HUES48 (cell line): ENCODE measurements around the gene CSRP1.

Experiments used
- H3K27ac ChIP-seq: one replicate; pipeline ENCODE4 v1.7.0; 2013; ENCODE audit warnings: low read depth, low read length, inconsistent platforms
- H3K27me3 ChIP-seq: 2 replicates; pipeline ENCODE4 v1.6.1; 2013; ENCODE audit warnings: mild to moderate bottlenecking, low read length; ENCODE audit not compliant: control insufficient read depth, insufficient read depth
- H3K36me3 ChIP-seq: 2 replicates; pipeline ENCODE4 v1.6.1; 2013; ENCODE audit warnings: low read length; ENCODE audit not compliant: control insufficient read depth, insufficient read depth
- H3K4me1 ChIP-seq: 2 replicates; pipeline ENCODE4 v1.6.1; 2013; ENCODE audit warnings: mild to moderate bottlenecking, low read length; ENCODE audit not compliant: control insufficient read depth, insufficient read depth
- H3K4me3 ChIP-seq: 2 replicates; pipeline ENCODE4 v1.5.1; 2013; ENCODE audit warnings: mild to moderate bottlenecking, low read depth, low read length
- H3K9ac ChIP-seq: 2 replicates; pipeline ENCODE4 v1.6.1; 2013; ENCODE audit warnings: mild to moderate bottlenecking, low read depth, low read length, moderate library complexity
- H3K9me3 ChIP-seq: 2 replicates; pipeline ENCODE4 v1.6.1; 2013; ENCODE audit warnings: low read length; ENCODE audit not compliant: control insufficient read depth, insufficient read depth

The CSRP1 gene

GRCh38 chr1:201491896-201492511, 14.9 kb downstream of the CSRP1 start:
- H3K9me3 ChIP-seq, result no peaks in the 10 kb centered on the region
- H3K9ac ChIP-seq, result no peak overlapping the region
- no peak overlapping the region for H3K27ac ChIP-seq
- H3K4me3 ChIP-seq, result no peak overlapping the region
- H3K27me3 ChIP-seq, result no peaks in the 10 kb centered on the region
- no peaks in the 10 kb centered on the region for H3K36me3 ChIP-seq
- H3K4me1 ChIP-seq, result peaks cover 6% of the 10 kb centered on the region; the same call in 1 of the 2 replicates

DNA sequence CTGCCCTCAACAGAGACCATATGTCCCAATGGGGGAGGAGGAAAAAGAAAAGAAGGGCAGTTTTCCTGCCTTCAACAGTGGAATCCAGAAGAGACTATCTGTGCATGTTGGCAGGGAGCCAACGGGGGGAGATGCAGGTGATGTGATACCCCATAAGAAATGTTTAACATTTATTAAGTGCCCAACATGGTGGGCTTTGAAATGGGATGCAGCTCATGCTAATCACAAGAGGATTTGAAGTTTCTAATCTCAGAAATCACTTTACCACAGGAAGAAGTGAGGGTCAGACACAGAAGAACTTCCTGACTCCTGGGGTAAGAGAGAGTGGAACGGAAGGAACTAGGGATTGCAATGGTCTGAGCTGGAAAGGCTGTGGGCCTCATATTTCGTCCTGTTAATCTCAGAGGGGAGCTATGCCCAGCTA, 16.2 kb downstream of the CSRP1 start:
- Histone ChIP-seq H3K4me1 (peaks cover 6% of the 10 kb centered on the region; the same call in 1 of the 2 replicates), H3K36me3 (no peaks in the 10 kb centered on the region), H3K27ac (no peak overlapping the region)

GRCh38 chr1:201489643-201490261, 17.2 kb downstream of the CSRP1 start:
- Histone ChIP-seq H3K9ac (no peak overlapping the region), H3K4me1 (peaks cover 6% of the 10 kb centered on the region; the same call in 1 of the 2 replicates), H3K36me3 (no peaks in the 10 kb centered on the region), H3K9me3 (no peaks in the 10 kb centered on the region), H3K27ac (no peak overlapping the region), H3K27me3 (no peaks in the 10 kb centered on the region), H3K4me3 (no peak overlapping the region)

More for the DNA sequence above, 16.2 kb downstream of the CSRP1 start:
- Histone ChIP-seq H3K9ac (no peak overlapping the region), H3K9me3 (no peaks in the 10 kb centered on the region), H3K27me3 (no peaks in the 10 kb centered on the region), H3K4me3 (no peak overlapping the region)

- Histone ChIP-seq H3K9me3 (no peaks in the 10 kb centered on the region), H3K9ac (no peak overlapping the region), H3K4me3 (no peak overlapping the region), H3K27me3 (no peaks in the 10 kb centered on the region), H3K4me1 (peaks cover 4% of the 10 kb centered on the region; the same call in 1 of the 2 replicates), H3K36me3 (no peaks in the 10 kb centered on the region), H3K27ac (no peak overlapping the region)
These were observed 17.9 kb downstream of the CSRP1 start for GRCh38 chr1:201488830-201489589.

DNA sequence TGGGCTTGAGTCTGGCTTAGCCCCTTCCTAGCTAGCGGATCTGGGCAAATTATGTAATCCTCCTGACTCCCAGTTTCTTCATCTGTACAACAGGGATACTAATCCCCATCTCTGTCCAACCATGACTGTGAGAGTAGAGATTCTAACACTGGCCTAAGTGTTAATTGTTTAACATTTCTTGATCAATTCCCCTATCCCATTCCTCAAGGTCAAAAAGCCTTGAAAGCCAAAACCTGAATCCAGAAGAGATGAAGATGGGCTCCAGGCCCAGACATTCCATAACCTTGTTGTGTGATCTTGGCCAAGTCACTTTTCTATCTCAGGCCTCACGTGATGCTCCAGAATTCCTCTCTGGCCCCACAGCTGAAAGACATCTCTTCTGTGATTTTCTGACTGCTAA, 19.2 kb downstream of the CSRP1 start:
- H3K4me3 ChIP-seq, result no peak overlapping the region
- no peaks in the 10 kb centered on the region for H3K4me1 ChIP-seq
- H3K27me3 ChIP-seq, result no peaks in the 10 kb centered on the region
- H3K9ac ChIP-seq, result no peak overlapping the region
- H3K27ac ChIP-seq, result no peak overlapping the region
- no peaks in the 10 kb centered on the region for H3K9me3 ChIP-seq
- H3K36me3 ChIP-seq, result no peaks in the 10 kb centered on the region

DNA sequence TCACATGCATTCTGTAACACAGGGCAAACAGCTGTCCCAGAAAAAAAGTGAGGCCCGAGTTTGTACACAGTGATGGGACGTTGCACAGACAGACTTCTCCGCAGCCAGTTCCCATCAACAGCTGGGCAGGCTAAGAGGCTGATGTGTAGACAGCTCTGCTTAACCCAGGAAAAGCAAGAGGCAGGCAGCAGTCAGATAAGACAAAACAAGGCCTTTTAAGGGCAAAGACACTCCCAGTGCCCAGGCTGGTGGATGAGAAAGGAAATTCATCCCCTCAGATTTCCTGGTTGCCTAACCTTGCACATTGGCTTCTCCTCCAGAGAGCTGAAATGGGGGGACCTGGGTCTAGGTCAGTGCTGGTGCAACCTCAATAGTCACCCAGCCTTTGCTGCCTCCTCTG, 20.7 kb downstream of the CSRP1 start:
- peaks cover 5% of the 10 kb centered on the region for H3K27me3 ChIP-seq
- H3K27ac ChIP-seq, result no peak overlapping the region
- no peaks in the 10 kb centered on the region; the same call in 1 of the 2 replicates for H3K4me1 ChIP-seq
- H3K9me3 ChIP-seq, result no peaks in the 10 kb centered on the region
- no peaks in the 10 kb centered on the region for H3K36me3 ChIP-seq
- H3K4me3 ChIP-seq, result no peak overlapping the region
- no peak overlapping the region for H3K9ac ChIP-seq

DNA sequence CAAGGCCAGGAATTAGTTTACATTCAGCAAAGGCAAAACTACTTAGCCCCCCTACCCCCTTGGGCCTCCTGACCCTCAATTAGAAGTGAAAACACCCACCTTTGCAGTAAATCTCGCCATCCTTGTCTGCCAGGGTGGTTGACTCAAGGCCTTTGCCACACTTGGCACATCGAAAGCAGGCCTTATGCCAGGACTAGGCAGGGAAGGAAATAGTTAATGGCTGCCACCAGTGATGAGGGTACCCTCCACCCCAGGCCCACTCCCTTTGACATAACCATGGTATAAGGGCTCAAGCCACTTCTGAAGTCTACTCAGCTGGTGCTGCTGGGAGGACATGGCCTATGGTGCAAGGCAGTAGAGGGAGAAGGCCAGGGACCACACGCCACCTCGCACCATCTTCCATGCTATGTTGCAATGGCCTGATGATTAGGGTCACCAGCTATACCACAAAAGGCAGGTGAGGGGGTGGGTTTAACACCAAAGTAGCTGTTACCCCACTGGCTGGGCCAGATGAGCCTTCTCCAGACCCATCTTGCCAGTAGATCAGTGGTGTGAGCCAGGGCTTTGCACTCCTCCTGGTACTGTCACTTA, 21.6 kb downstream of the CSRP1 start:
- no peaks in the 10 kb centered on the region for H3K9me3 ChIP-seq
- H3K27ac ChIP-seq, result no peak overlapping the region
- H3K4me3 ChIP-seq, result no peak overlapping the region
- no peaks in the 10 kb centered on the region; the same call in 1 of the 2 replicates for H3K4me1 ChIP-seq
- peaks cover 10% of the 10 kb centered on the region for H3K27me3 ChIP-seq
- no peak overlapping the region for H3K9ac ChIP-seq
- no peaks in the 10 kb centered on the region for H3K36me3 ChIP-seq

DNA sequence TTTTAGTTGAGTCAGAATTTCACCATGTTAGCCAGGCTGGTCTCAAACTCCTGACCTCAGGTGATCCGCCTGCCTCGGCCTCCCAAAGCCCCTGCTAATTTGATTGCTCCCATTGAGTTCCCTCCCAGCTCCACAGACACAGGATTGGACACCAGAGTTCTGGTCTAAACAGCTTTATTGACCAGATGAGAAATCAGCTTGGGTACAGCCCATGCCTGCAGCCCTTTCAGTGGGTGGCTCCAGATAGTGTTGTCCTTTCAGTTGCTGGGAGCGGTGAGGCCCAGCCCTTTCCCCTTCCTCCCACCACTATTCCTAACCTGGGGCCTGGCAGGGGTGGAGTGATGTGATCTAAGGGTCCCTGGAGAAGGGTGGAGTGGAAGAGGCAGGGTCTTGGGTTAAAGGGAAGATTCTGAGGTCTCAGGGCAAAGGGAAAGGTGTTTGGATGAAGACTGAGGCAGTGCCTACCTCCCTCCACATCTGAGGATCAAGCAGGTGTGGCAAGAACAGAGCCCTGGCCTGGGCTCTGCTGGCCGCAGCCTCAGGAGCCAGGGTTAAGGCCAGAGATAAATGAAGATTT, 23.5 kb downstream of the CSRP1 start:
- Histone ChIP-seq H3K4me3 (no peak overlapping the region), H3K36me3 (no peaks in the 10 kb centered on the region), H3K9me3 (no peaks in the 10 kb centered on the region), H3K27me3 (peaks cover 10% of the 10 kb centered on the region), H3K4me1 (peaks cover 8% of the 10 kb centered on the region; the same call in 1 of the 2 replicates), H3K27ac (no peak overlapping the region), H3K9ac (no peak overlapping the region)

DNA sequence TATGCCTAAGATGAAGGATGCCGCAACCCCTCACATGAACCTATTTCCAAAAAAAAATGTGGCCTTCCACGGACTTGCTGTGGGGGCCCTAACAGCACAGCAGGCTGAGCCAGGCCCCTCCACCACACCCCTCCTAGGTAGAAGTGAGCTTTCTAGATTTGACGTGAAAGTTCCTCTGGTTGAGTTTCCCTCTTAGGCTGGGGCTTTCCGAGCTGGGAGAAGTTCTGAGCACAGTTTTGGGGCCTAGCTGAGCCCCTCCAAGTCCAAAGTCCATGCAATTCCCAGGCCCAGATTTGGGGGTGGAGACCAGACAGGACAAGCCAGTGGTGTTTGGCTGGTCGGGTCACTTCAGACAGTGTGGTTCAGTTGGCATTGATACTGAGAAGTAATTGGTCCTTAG, 24.2 kb downstream of the CSRP1 start:
- Histone ChIP-seq H3K4me1 (peaks cover 8% of the 10 kb centered on the region; the same call in 1 of the 2 replicates), H3K9me3 (no peaks in the 10 kb centered on the region), H3K27me3 (peaks cover 10% of the 10 kb centered on the region), H3K36me3 (no peaks in the 10 kb centered on the region), H3K4me3 (no peak overlapping the region), H3K27ac (no peak overlapping the region), H3K9ac (no peak overlapping the region)

DNA sequence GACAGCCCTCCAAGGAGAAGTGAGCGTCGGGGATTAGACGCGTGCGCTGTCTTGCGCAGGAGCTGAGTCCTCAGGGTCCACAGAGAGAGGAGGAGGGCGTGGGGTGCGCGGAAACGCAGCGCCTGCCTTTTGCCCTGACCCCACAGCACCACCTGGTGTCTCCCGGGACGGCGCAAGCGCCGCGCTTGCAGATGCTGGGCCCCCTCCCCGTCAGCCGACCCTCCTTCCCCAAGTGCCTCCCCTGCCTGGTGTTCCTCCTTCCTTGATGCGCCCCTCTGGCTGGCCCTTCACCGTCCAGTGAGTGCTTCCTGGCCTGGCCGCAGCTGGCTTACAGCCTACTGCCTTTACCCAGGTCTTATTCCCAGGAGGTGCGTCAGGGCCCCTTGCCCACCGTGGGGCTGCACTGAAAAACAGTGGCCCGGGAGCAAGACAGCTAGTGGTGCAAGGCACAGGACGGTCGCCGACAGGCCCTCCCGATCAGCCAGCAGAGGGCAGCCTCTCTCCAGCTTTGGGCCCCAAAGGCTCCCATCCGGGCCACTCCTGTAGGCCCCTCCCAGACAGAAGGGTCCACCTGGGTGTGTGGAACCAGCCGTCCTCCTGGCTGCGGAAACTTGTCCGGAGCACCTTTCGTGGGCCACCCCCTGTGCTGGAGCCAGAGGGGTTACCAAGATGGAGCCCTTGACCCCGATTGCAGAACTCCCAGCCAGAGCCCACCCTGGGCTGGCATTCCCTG, 25.0 kb downstream of the CSRP1 start:
- H3K27me3 ChIP-seq, result peaks cover 10% of the 10 kb centered on the region
- no peaks in the 10 kb centered on the region for H3K9me3 ChIP-seq
- H3K4me1 ChIP-seq, result peaks cover 8% of the 10 kb centered on the region; the same call in 1 of the 2 replicates
- no peak overlapping the region for H3K27ac ChIP-seq
- H3K9ac ChIP-seq, result no peak overlapping the region
- peak overlapping the region; percentile 55 for H3K4me3 ChIP-seq
- H3K36me3 ChIP-seq, result no peaks in the 10 kb centered on the region
